Hippocampal formation (tissue), 2 donors: ENCODE data around the gene NPIPA5.
"Not testable (repeated sequence)": the region's sequence is repeated elsewhere in the genome, so short reads cannot be mapped to it uniquely, and the experiment has no call there.

Source experiments
- DNase-seq, 2 donors: peaks; one replicate each; lab custom pipeline; 2025; lab: John Stamatoyannopoulos, UW

The NPIPA5 gene

DNA sequence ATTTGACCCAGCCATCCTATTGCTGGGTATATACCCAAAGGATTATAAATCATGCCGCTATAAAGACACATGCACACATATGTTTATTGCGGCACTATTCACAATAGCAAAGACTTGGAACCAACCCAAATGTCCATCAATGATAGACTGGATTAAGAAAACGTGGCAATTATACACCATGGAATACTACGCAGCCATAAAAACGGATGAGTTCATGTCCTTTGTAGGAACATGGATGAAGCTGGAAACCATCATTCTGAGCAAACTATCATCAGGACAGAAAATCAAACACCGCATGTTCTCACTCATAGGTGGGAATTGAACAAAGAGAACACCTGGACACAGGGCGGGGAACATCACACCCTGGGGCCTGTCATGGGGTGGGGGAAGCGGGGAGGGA, 14.9 kb upstream of the NPIPA5 start:
- not testable (repeated sequence) for DNase-seq

DNA sequence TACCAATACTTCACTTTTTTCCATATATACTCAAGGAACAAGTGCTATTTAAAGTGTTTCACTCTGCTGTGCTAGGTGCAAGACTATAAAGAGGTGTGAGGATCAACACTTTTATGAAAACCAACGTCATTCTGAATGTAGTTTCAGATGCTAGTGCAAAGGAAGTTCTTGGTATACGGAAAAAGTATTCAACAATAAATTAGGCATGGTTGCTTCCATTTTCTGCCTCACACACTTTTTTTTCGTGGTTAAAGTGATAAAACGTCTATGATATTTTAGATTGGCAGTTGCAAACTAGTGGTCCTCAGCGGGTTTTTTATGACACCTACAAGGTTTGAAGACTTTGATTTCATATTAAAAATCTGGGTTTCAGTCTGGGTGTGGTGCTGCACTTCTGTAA, 11.8 kb upstream of the NPIPA5 start:
- DNase-seq: not testable (repeated sequence)

DNA sequence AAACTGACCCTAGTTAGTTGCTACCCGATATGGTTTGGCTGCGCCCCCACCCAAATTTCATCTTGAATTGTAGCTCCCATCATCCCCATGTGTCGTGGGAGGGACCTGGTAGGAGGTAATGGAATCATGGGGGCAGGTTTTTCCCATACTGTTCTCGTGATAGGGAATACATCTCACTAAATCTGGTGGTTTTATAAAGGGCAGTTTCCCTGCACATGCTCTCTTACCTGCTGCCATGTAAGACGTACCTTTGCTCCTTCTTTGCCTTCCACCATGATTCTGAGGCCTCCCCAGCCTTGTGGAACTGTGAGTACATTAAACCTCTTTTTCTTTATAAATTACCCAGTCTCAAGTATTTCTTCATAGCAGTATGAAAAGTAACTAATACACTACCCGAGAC, 10.0 kb upstream of the NPIPA5 start:
- not testable (repeated sequence) for DNase-seq

DNA sequence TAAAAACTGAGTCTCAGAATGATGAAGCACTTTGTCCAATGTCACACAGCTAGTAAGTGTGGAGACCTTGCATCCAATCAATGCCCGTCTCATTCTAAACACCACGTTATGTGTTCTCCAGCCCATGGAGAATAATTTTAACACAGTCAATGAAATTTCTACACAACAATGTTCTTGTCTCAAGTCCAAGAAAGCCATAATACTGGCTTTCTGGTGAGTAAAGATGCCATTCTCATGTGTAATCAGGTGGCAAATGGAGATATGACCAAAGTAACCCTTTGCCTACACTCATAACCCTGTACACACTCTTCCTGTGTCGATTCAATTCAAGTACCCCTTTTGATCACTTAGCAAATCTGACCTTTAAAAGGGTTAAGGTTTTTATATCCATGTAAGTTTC, 4.7 kb upstream of the NPIPA5 start:
- DNase-seq: not testable (repeated sequence)

DNA sequence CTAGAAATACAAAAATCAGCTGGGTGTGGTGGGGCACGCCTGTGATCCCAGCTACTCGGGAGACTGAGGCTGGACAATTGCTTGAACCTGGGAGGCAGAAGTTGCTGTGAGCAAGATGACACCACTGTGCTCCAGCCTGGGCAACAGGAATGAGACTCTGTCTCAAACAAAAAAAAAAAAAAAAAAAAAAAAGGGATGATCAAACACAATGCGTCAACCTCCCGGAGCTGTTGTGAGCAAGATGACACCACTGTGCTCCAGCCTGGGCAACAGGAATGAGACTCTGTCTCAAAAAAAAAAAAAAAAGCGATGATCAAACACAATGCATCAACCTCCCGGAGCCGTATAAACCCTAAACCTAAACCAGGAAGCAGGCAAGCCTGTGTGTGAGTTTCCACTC, 20.6 kb downstream of the NPIPA5 start:
- not testable (repeated sequence) for DNase-seq

DNA sequence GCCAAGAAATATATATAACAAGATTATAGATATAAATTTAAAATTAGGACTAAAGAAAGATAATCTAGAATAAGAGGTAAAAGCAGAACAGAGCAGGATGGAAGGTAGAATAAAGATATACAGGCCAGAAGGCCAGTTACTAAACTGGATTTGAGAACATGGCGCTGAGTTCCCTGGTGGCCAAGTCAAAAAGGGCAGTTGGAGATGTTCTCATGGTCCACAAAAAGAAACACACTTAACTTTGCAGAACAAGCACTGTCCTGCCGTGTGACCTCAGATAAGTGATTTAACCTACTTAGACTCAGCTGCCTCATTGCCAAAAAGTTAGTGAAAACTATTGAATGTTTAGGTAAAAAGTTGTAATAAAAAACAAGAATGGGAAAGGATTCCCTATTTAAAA, 23.2 kb downstream of the NPIPA5 start:
- not testable (repeated sequence) for DNase-seq

DNA sequence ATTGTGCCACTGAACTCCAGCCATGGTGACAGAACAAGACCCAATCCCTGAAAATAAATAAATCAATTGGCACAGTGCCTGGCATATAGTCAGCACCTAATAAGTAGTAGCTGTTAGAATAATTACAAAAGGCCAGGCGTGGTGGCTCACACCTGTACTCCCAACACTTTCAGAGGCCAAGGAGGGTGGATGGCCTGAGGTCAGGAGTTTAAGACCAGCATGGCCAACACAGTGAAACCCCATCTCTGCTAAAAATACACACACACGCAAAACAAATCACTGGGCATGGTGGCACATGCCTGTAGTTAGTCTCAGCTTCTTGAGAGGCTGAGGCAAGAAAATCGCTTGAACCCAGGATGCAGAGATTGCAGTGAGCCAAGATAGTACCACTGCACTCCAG, 25.2 kb downstream of the NPIPA5 start:
- not testable (repeated sequence) for DNase-seq

DNA sequence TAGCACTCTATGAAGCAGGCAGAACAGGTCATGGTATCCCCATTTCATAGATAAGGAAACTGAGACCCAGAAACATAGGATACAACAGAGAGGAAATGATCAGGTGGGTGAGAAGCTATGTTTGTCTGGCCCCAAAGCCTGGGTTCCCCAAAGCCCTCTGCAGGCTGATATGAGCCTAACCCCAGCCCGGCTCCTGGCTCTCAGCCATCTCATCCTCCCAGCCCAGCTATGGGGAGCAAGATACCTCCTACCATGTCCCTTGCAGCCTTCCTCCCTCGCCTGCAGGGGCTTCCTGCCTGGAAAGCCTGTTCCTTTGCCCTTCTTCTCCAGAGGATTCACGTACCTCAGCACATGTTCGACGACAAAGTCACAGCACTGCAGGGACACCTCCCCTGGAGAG, 26.3 kb downstream of the NPIPA5 start:
- DNase-seq: not testable (repeated sequence)

DNA sequence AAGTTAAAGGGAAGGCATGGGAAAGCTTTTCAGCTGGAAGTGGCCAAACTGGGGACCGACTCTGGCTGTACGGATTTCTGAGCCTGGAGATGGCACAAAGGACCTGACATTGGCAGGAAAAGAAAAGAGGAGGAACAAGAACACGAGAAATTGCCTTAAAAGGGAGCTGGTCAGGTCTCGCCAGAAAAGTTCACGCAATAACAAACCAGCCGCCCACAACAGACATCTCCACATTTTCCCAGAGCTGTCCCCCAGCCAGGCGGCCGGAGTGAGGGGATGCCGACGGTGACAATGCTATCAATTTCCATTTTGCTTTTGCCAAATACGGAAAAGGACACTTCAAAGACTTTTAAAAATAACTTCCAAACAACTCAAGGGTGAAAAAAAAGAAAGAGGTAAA, 26.8 kb downstream of the NPIPA5 start:
- DNase-seq: not testable (repeated sequence)

DNA sequence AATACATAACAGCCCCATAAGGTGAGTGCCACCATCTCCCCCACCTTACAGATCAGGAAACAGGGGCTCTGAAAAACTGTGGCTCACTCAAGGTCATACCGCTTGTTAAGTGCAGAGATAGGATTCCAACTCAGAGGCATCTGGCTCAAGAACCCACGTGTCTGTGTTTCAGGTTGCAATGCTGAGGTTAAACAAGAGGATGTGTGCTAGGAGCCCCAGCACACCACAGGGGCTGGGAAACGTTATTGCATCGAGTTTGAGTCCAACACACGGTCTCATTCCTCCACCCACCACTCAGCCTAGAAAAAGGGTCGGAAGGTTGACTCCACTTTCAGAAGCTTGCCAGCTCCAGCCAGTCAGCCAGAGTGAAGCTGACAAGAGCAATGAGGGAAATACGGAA, 29.4 kb downstream of the NPIPA5 start:
- not testable (repeated sequence) for DNase-seq

DNA sequence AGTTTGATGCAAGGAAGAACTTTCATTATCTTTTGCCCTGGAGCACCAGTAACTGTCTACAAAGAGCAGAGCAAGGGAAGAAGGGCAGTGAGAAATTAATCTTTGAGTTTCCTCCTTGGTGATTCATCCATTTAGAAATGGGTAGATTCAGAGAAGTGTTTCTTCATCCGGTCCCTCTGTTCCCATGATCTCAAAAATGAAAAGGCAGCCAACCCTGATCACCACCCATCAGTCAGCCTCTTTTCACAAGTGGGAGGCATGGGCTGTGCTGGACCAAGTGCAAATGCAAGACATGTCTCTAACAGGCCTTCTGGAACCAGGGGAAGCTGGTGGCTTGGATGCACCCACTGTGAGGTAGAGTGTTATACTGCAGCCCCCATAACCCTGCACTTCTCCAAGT, 35.8 kb downstream of the NPIPA5 start:
- DNase-seq: not testable (repeated sequence)

DNA sequence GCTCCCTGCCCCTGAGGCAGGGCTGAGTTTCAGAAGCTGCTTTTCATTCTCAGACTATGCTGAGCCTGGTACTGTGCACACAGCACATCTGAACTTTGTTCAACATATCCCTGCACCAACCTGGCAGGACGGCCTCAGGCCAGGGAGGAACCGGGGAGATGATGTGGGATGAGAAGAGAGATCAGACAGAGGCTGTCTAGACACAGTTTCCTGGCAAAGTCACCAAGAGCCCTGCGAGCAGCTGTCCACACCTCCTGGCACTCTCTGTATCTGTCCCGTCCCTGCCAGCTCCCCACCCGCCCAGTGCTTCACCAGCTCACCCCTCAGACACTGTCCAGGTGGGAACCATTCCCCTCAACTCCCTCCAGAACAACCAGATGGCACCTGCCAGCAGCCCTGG, 39.1 kb downstream of the NPIPA5 start:
- DNase-seq: not testable (repeated sequence)

DNA sequence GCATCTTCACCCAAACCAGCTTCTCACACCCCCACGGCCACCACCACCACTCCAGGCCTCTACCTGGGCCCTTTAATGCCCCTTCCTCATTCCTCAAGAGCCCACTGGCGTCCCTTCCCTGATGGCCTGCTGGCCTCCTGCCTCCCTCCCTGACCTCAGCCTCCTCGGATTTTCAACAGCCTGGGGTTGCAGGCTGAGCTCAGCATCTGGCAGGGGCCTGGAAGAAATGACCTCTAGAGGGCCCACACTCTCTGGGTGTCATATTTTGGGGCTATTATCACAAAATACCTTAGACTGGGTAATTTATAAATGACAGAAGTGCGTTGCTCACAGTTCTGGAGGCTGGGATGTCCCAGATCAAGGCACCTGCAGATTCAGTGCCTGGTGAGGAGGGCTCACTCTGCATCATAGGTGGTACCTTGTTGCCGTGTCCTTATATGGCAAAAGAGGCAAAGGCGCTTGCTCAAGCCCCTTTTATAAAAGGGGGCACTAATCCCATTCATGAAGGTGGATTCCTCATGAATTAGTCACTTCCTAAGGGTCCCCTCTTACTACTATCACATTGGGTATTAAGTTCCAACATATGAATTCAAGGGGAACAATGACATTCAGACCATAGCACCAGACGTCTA, 40.0 kb downstream of the NPIPA5 start:
- not testable (repeated sequence) for DNase-seq

DNA sequence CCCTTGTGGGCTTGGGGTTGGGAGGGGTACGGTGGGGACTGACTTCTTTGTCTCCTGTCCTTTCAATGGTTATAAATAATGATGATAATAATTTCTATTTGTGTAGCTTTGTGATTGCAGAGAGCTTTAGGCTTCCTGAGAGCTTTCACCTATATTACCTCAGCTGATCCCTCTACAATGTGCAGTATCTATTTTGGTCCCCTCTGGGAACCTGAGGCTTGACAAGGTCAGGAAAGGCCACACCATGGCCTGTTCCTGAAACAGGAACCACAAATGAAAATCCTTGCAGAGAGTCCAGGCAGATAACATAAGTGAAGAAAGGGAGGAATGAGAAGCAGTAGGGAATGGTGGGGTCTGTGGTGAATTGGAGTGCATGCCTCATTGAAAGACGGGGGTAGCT, 42.5 kb downstream of the NPIPA5 start:
- DNase-seq: not testable (repeated sequence)

DNA sequence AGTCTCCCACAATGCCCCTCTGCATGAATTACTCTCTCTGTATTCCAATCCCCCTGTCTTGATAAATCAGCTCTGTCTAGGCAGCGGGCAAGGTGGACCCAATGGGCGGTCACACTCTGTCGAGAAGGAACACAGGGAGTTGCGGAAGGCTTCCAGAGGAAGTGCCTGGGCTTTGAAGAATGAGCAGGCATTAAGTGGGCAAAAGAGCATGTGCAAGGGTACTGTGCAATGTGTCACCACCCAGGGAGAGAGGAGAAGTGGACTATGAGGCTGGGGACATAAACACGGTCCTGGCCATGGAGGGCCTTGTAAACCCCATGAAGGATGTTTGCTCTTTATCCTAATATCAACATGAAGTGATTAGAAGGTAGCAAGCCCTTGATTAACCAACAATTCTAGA, 44.1 kb downstream of the NPIPA5 start:
- not testable (repeated sequence) for DNase-seq

DNA sequence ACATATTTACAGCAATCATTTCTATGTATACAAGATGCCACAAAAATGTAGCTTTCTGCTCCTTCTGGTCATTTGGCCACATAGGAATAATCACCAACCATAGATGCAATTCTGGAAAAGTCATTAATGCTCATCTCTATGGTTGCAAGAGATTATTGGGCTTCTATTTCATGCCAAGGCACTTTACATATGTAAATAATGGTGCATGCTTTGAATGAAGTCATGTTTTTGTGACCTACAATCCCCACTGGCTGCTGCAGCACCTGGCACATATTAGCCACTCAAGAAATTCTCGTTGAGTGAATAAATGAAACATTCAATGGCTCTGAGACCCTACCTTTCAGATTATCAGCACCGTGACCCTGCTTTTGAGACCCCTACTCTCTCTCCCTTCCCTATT, 47.1 kb downstream of the NPIPA5 start:
- not testable (repeated sequence) for DNase-seq

DNA sequence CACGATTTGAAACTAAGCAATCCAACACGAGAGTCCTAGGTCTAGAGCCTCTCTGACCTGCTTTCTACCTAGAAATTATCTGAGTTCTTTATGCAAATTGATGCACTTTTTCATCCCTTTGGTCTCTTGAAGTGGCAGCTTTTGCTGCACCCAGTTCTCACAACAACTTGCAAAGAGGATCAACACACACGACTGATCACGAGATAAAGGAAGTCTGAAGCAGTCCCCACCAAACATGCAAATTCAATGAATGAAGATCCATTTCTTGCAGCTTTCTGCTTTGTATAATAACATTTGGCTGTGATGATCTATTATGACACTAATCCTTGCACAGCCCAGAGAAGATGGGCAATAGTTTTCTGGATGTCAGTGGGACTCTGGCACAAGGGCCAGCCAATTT, 53.1 kb downstream of the NPIPA5 start:
- not testable (repeated sequence) for DNase-seq

DNA sequence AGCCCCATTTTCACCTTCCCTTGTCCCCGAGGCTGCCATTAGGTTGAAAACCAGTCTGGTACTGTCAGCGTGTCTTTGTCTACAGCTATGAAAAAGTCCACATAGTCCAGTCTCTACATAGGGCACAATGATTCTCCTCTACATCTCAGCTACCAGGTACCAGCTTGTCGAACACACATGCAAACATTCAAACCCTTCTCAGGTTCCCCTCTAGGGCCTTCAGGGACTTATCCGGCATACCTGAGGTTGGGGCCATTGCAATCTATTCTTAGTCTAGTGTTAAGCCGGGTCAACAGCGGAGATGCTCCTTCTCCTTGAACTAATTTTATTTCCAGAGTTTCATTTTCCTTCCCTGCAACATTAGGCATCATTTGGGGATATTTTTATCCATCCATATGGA, 54.7 kb downstream of the NPIPA5 start:
- not testable (repeated sequence) for DNase-seq

DNA sequence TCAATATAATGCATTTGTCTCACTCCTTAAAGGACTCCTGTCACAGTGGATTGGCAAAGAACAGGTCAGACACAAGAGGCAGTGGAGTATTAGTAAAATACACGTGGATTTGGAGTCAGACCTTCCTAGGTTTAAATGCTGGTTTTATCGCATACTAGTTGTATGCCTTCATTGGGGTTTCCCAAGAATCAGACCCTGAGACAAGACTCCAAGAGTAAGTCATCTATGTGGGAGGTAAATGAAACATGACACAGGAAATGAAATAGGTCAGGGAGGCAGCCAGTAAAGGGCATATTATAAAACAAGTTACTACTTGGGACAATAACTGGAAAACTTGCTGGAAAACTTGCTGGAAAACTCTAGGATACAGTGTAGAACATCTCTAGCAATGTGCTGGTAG, 56.9 kb downstream of the NPIPA5 start:
- not testable (repeated sequence) for DNase-seq

DNA sequence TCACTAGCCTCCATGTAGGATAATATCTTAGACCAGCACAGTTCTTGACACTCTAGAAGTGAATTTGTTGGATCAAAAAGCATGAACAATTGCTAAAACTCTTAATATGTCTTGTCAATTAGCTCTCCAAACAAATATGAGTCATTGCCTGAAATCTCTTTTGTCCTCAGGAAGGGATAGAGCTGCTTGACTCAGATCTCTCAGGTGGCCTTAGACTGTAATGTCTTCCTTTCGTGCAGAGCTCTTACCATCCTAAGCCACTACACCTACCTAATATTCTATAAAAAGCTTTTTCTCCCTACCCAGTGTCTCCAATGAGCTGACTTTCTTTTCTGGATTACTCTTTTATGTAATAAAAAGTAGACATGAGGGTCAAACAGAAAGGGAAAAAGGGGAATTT, 63.5 kb downstream of the NPIPA5 start:
- DNase-seq: not testable (repeated sequence)
